DND-41 (cell line): ENCODE results near the gene YTHDC2.

Experiments used
- EZH2 ChIP-seq: IDR thresholded peaks from 3 replicates; pipeline ENCODE4 v1.6.1; 2012; ENCODE audit warnings: borderline replicate concordance, low read depth, mild to moderate bottlenecking, moderate library complexity, low read length, inconsistent platforms; ENCODE audit not compliant: severe bottlenecking
- TF ChIP-seq, protein P1 (sequence below): IDR thresholded peaks from 2 replicates; pipeline ENCODE4 v1.5.1; 2012; ENCODE audit warnings: borderline replicate concordance, low read length, moderate library complexity, mild to moderate bottlenecking; ENCODE audit not compliant: poor library complexity, severe bottlenecking; ENCODE audit errors: extremely low read depth

DNA sequence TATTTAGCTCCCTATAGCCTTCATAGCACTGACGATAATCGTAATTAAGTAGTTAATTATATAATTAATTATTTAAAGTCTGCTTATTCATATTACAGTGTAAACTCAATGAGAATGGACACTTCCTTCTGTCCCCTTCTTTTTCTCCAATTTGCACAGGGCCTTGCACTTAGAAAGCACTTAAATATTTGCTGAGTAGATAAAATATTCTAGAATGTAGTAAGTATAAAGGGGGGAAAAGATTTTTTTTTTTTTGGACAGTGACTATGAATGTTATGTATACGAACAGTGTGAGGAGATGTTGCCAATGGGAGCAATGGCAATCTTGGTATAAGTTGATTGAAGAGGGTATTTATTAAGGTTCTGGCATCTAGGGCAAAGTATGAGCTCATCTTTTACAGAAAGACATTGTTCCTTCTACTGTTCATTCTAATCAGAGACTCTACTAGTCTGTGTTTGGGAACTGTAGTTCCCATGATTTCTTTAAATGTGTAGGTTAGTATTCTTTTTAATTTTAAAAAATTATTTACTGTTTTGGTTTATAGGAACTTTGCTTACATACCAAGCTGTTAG, 49.4 kb downstream of the YTHDC2 start:
- TF ChIP-seq, protein P1, sequence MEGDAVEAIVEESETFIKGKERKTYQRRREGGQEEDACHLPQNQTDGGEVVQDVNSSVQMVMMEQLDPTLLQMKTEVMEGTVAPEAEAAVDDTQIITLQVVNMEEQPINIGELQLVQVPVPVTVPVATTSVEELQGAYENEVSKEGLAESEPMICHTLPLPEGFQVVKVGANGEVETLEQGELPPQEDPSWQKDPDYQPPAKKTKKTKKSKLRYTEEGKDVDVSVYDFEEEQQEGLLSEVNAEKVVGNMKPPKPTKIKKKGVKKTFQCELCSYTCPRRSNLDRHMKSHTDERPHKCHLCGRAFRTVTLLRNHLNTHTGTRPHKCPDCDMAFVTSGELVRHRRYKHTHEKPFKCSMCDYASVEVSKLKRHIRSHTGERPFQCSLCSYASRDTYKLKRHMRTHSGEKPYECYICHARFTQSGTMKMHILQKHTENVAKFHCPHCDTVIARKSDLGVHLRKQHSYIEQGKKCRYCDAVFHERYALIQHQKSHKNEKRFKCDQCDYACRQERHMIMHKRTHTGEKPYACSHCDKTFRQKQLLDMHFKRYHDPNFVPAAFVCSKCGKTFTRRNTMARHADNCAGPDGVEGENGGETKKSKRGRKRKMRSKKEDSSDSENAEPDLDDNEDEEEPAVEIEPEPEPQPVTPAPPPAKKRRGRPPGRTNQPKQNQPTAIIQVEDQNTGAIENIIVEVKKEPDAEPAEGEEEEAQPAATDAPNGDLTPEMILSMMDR = no peak
- TF ChIP-seq EZH2 = no peak
